Astrocyte of the hippocampus (primary cell): ENCODE measurements around the gene SAMD4B.
"Not testable (repeated sequence)": the region's sequence is repeated elsewhere in the genome, so short reads cannot be mapped to it uniquely, and the experiment has no call there.

ENCODE experiments used
- DNase-seq: peaks from one replicate; pipeline ENCODE4 v3.0.0; 2011; ENCODE audit warnings: low read depth, low spot score

Gene SAMD4B

GRCh38 chr19:39335168-39335548, 7.1 kb upstream of the SAMD4B start:
- no peak for DNase-seq

- no peak for DNase-seq
Observed at GRCh38 chr19:39336483-39336882, 5.7 kb upstream of the SAMD4B start.

- no peak for DNase-seq
Observed at GRCh38 chr19:39339674-39340073, 2.5 kb upstream of the SAMD4B start.

DNA sequence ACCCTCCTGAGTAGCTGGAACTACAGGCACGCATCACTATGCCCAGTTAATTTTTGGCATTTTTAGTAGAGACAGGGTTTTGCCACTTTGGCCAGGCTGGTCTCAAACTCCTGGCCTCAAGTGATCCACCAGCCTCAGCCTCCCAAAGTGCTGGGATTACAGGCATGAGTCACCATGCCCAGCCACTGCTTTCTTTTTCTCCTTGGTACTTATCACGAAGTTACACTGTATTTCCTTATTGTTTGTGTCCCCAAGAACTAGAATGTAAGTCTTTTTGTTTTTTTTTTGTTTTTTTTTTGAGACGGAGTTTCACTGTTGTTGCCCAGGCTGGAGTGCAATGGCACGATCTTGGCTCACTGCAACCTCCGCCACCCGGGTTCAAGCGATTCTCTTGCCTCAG, 2.1 kb upstream of the SAMD4B start:
- not testable (repeated sequence) for DNase-seq

DNA sequence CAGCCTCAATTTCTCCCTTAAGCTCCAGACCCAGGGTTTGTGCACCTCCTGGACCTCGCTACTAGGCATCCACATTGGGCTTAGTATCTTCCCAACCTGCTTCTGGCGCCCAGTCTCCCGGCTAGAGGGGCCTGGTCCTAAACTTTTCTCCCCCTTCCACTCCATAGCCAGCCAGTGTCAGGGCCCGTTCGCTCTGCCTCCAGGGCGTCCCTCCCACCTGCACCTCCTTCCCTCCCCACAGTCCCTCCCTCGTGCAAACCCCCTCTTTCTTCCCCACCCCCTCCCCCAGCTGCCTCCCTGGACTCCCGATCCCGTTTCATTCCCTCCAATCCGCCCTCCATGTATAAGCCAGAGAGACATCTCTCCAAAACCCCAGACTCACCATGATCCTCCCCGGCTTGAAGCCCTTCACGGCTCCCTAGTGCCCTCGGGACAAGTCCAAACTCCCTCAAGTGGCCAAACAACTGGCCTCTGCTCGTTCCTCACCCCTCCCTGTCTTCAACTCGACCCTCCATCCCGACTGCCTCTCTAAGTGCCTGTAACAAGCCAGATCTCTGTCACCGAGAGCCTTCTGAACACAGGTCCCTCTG, 997 bp upstream of the SAMD4B start:
- DNase-seq: no peak

- DNase-seq: peak; percentile 45
Observed at GRCh38 chr19:39342647-39343305, 555 bp downstream of the SAMD4B start.

GRCh38 chr19:39345956-39346355, 3.7 kb downstream of the SAMD4B start:
- no peak for DNase-seq

DNA sequence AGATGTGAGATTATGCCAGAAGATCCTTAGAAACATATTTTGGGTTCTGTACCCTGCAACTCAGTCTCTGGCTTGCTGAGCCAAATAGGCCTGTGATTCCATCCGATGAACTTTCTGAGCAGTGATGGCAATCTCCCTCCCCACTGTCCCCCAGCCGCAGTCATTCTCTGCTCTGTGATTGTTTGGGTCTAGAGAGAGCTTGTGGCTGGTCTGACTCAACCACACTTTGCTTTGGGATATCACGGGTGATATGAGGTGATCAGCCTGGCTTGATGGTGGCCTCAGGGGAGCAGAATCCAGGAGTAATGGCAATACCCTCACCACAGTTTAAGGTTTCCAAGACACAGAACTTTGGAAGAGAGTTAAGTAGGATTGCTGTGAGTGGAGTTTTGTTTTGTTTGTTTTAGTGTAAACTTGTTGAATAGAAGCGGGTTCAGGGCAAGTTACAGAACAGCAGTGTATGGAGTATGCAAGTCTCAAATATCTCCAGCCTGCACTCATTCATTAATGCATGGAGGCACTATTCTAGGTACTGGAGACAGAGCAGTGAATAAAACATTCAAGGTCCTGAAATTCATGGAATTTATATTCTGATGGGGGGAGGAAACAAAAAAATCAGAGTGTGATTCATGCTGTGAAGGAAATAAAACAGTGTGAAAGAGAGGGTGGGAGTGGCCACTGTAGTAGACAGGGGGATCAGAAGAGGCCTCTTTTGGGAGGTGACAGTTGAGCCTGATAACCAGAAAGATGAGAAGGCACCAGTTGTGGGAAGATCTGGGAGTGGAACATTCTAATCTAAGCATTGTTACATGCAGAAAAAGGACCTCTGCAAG, 5.3 kb downstream of the SAMD4B start:
- DNase-seq: peak; percentile 64

DNA sequence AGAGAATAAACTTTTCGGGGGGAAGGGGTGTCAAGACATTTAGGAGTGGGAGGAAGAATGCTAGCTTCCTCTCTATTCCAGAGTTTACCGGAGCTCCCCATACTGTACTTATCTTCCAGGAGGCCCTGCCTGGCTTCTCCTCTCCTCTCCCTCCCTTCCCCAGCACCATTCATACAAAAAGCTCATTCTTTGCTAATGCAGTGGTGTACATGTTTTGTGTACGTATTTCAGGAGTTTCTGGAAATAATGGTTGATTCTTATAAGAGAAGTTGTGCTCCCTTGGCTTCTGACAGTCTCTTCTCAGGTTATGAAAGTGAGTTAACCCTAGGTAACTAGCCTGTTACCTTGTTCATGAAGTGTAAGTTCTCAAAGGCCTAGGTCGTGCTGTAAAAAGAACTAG, 7.1 kb downstream of the SAMD4B start:
- DNase-seq: no peak

- DNase-seq: no peak
Observed at GRCh38 chr19:39350156-39350555, 7.9 kb downstream of the SAMD4B start.

DNA sequence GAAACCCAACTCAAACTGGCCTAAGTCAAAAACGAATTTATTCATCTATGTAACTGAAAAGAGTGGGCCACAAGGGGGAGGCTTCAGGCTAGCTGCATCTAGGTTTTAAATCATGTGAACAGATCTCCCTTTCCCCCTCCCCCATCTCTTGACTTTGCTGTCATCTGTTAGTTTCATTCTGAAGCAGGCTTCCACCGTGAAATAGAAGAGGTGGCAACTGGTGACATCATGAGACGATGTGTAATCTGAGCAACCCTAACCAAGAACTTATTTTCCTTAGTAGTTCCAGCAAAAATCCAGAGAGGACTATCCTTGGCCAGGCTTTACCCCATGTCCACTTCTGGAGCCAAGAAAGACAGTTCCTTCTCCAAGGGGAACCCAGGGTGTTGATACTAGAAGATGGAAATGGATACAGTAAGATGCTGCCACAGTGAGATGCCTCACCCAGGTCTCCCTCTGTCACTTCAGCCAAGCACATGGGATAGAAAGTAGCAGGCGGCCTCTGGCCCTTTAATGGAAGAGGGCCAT, 9.4 kb downstream of the SAMD4B start:
- DNase-seq: no peak

DNA sequence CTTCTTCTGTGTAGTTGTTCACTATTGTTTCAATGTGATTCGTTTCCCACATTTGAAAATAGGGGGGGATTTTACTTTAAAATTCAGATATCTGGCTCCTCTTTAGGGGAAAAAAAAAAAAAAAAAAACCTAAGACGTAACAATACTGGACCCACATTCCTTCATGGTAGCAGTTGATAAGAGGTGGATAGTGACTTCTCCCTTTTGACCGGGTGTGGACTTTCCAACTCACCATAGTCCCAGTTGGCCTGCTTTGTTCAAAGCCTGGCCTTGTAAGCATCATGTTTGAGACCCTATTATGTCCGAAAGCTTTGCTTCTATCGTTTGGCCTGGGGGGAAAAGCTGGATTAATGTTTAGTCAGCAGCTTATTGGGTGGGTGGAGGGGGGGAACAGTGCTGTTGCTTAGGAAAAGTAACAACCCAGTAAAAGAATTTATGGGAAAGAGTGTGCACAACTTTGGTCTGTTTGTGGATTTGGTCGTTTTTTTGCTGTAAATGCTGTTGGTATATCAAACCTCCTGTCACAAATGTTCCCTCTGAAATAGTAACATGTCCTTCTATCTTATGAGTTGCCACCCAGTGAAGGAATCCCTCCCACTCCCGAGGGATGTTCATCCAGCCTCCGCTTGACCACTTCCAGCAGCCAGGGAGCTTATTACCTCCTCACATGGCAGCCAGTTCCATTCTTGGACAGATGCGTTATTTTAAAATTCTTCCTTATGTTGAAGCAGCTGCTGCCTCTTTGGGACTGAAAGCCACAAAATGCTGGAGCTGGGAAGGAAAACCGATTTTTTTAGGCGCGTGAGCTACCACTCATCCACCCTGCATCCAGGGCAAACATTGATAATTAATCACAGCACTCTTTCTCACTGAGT, 10.4 kb downstream of the SAMD4B start:
- no peak for DNase-seq

GRCh38 chr19:39355253-39355652, 13.0 kb downstream of the SAMD4B start:
- DNase-seq: no peak

DNA sequence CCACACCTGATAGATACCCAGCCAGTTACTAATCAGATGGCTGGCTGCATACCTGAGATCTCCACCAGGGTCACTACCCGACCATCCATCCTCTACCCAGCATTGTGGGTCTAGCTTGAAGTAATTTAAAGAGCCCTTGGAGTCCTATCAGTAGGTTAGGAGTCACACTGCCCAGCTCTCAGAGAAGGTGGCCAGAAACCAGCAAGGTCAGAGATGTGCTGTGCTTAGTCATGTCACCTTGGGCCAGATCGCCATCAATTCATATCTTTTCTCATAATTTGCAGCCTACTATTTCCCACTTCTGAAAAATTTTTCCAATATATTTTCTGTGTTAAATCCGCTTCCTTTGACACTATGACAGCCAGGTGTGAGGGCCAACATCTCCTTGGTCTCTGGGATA, 13.9 kb downstream of the SAMD4B start:
- DNase-seq: no peak

DNA sequence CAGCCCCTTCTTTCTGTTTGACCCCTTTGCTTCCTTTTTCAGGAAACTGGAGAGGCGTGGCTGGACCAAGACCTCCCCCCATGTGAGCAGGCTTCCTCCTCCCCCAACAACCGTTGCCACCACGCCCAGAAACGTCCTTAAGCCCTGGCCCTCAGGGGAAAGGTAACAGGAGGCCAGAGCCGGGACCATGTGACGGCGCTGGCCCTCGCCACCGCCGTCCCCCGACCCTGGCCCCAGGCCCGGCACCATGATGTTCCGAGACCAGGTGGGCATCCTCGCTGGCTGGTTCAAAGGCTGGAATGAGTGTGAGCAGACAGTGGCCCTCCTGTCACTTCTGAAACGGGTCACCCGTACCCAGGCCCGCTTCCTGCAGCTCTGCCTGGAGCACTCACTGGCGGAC, 14.4 kb downstream of the SAMD4B start:
- DNase-seq: no peak

GRCh38 chr19:39359026-39359425, 16.8 kb downstream of the SAMD4B start:
- no peak for DNase-seq

- DNase-seq: no peak
Observed at GRCh38 chr19:39360599-39360998, 18.4 kb downstream of the SAMD4B start.

DNA sequence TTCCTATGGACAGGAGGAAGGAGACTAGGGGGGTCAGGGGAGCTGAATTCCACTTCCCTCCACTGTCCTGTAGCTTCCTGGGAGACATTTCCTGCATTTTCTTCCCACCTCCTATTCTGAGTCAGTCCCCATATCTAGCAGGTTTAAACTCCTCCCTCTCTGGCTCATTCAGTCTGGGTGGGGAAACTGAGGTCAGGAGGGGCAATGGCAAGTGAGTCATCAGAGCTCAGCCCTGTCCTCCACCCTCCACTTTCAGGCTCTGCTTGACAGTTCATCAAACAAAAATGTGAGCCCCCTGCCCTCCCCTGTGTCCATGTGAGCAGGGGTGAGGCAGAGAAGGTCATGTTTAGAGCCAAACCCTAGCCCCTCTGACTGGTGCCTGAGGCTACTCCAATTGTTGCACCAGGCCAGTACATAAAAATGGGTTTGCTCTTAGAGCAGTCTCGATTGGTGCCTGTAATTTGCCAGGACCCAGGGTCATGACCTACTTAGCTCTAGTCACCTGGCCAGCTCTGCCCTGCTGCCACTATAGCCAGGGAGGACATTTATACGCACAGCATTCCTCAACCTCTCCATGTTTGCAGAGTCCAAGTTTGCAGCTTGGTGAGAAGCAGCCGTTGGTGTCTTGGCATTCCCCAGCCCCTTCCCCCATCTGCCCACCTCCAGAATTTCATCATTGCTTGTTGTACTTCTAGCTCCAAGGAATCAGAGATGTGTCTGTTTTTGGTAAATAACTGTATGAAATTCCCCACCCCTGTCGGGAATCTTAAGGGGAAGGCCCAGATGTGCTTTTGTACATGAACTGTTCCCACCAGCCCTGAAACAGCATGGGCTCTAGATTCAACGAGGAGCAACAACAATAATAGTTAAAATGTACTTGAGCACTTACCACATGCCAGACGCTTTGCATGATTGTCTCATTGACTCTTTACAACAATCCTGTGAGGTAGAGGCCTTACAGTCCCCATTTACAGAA, 20.7 kb downstream of the SAMD4B start:
- peak; percentile 44 for DNase-seq

- DNase-seq: no peak
Observed at GRCh38 chr19:39363901-39364457, 21.8 kb downstream of the SAMD4B start.

DNA sequence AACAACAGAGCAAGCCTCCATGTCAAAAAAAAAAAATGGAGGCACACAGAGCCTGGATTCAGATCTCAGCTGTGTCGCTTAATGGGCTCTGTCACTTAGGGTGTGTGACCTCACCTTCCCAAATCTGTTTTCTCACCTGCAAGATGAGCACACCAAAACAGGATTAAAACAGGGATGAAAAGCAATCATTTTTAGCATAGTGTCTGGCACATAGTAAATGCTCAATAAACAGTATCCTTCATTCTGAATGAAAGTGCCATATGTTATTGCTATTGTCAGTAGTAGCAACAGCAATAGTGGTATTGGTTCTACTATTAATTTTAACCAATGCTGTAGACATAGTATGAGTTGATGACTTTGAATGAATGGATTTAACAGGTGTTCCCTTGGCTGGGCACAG, 23.3 kb downstream of the SAMD4B start:
- DNase-seq: no peak
